Panc1 (cell line): ENCODE data around the gene RANBP17.

ENCODE experiments used
- POLR2AphosphoS5 ChIP-seq: IDR thresholded peaks from 2 replicates; pipeline ENCODE4 v1.6.1; 2012; ENCODE audit warnings: mild to moderate bottlenecking, low read depth, low read length, moderate library complexity
- TCF7L2 ChIP-seq: IDR thresholded peaks from 2 replicates; pipeline ENCODE4 v1.6.1; 2011; ENCODE audit warnings: mild to moderate bottlenecking, low read depth, low read length, inconsistent platforms
- TF ChIP-seq, protein P1 (sequence below): fragments of 450-650 bp; IDR thresholded peaks from 2 replicates; pipeline ENCODE4 v1.5.1; 2017; ENCODE audit warnings: mild to moderate bottlenecking
- TF ChIP-seq, protein P2 (sequence below), 2 experiments: IDR thresholded peaks; 2 replicates each; pipeline ENCODE4 v1.6.1; 2011 to 2012; ENCODE audit warnings: low read depth in 2 of 2, control low read depth in 1 of 2, low read length in 1 of 2, mild to moderate bottlenecking in 1 of 2, moderate library complexity in 1 of 2; ENCODE audit not compliant: insufficient read depth in 1 of 2

DNA sequence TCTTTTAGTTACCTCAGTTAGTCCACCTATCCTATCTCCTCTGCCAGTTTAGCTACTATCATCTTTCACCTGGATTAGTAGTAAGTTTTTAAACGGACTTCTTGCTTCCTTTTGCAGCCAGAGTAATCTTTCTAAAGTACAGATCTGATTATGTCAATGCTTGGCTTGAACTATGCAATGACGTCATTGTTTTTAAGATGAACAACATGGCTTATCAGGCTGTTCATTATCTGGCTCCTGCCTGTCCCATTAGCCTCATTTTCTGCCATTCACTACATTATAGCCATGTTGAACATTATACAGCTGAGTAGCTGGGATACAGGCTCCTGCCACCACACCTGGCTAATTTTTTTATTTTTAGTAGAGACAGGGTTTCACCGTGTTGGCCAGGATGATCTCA lies 98.7 kb downstream of the RANBP17 start:
- TF ChIP-seq, protein P1, sequence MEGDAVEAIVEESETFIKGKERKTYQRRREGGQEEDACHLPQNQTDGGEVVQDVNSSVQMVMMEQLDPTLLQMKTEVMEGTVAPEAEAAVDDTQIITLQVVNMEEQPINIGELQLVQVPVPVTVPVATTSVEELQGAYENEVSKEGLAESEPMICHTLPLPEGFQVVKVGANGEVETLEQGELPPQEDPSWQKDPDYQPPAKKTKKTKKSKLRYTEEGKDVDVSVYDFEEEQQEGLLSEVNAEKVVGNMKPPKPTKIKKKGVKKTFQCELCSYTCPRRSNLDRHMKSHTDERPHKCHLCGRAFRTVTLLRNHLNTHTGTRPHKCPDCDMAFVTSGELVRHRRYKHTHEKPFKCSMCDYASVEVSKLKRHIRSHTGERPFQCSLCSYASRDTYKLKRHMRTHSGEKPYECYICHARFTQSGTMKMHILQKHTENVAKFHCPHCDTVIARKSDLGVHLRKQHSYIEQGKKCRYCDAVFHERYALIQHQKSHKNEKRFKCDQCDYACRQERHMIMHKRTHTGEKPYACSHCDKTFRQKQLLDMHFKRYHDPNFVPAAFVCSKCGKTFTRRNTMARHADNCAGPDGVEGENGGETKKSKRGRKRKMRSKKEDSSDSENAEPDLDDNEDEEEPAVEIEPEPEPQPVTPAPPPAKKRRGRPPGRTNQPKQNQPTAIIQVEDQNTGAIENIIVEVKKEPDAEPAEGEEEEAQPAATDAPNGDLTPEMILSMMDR = no peak
- TF ChIP-seq TCF7L2 (no peak), POLR2AphosphoS5 (no peak)
- TF ChIP-seq, protein P2, sequence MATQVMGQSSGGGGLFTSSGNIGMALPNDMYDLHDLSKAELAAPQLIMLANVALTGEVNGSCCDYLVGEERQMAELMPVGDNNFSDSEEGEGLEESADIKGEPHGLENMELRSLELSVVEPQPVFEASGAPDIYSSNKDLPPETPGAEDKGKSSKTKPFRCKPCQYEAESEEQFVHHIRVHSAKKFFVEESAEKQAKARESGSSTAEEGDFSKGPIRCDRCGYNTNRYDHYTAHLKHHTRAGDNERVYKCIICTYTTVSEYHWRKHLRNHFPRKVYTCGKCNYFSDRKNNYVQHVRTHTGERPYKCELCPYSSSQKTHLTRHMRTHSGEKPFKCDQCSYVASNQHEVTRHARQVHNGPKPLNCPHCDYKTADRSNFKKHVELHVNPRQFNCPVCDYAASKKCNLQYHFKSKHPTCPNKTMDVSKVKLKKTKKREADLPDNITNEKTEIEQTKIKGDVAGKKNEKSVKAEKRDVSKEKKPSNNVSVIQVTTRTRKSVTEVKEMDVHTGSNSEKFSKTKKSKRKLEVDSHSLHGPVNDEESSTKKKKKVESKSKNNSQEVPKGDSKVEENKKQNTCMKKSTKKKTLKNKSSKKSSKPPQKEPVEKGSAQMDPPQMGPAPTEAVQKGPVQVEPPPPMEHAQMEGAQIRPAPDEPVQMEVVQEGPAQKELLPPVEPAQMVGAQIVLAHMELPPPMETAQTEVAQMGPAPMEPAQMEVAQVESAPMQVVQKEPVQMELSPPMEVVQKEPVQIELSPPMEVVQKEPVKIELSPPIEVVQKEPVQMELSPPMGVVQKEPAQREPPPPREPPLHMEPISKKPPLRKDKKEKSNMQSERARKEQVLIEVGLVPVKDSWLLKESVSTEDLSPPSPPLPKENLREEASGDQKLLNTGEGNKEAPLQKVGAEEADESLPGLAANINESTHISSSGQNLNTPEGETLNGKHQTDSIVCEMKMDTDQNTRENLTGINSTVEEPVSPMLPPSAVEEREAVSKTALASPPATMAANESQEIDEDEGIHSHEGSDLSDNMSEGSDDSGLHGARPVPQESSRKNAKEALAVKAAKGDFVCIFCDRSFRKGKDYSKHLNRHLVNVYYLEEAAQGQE (IDR thresholded peaks at IDR 0.05; ENCODE audit: insufficient read depth in 1 of 2, low read depth in 2 of 2, low read length in 1 of 2) = no peak
